A673 (cell line): ENCODE results near the gene ZC3H18. TPM values are rescaled to one million over a fixed set of nuclear protein-coding genes. Genes with fewer than 3 reads are reported as not detected.

Experiments
- BruUV-seq: library from RNA; stranded (reverse); fragments of 400-500 nt; replicated peaks from 2 replicates; lab custom pipeline; 2021; lab: Mats Ljungman, UMichigan
- CTCF ChIA-PET: fragments of 300-600 bp; sonication (Branson Sonifier 250); formaldehyde crosslinking; loops from one replicate; lab custom pipeline; 2022; ENCODE audit warnings: antibody characterized with exemption; lab: Charles Lee
- POLR2A ChIA-PET: fragments of 300-600 bp; sonication (Branson Sonifier 250); formaldehyde crosslinking; loops from one replicate; lab custom pipeline; 2022; ENCODE audit warnings: antibody characterized with exemption; ENCODE audit not compliant: low non-redundant PET; lab: Charles Lee
- DNase-seq: peaks from one replicate; pipeline ENCODE4 v3.0.0-alpha.2; 2015; ENCODE audit warnings: low spot score
- H3K27ac ChIP-seq: fragments of 200-600 bp; sonication (generic); 2 replicates; pipeline ENCODE4 v1.5.1; 2016; ENCODE audit warnings: mixed run types, low read depth, mild to moderate bottlenecking, mixed read lengths, antibody characterized with exemption, low read length; ENCODE audit not compliant: poor library complexity, severe bottlenecking
- H3K27me3 ChIP-seq: fragments of 200-600 bp; sonication (generic); replicated peaks from 2 replicates; pipeline ENCODE4 v1.6.1; 2017; ENCODE audit warnings: mixed run types, low read depth, mild to moderate bottlenecking, mixed read lengths, antibody characterized with exemption, low read length; ENCODE audit not compliant: insufficient read depth, poor library complexity
- H3K36me3 ChIP-seq: fragments of 200-600 bp; sonication (generic); 2 replicates; pipeline ENCODE4 v1.6.1; 2016; ENCODE audit warnings: mixed run types, mild to moderate bottlenecking, mixed read lengths, antibody characterized with exemption, low read length; ENCODE audit not compliant: insufficient read depth, poor library complexity, severe bottlenecking
- H3K4me1 ChIP-seq: fragments of 200-600 bp; sonication (generic); 2 replicates; pipeline ENCODE4 v1.6.1; 2017; ENCODE audit warnings: mixed run types, mild to moderate bottlenecking, mixed read lengths, antibody characterized with exemption, low read length; ENCODE audit not compliant: insufficient read depth, poor library complexity, severe bottlenecking
- H3K4me3 ChIP-seq: fragments of 200-600 bp; sonication (generic); 2 replicates; pipeline ENCODE4 v1.5.1; 2016; ENCODE audit warnings: low read depth, mixed run types, mild to moderate bottlenecking, mixed read lengths, low read length; ENCODE audit not compliant: poor library complexity, severe bottlenecking
- H3K9me3 ChIP-seq: fragments of 200-600 bp; sonication (generic); 2 replicates; pipeline ENCODE4 v1.6.1; 2016; ENCODE audit warnings: mixed run types, low read depth, mild to moderate bottlenecking, mixed read lengths, antibody characterized with exemption, low read length; ENCODE audit not compliant: poor library complexity, severe bottlenecking
- CTCF ChIP-seq: fragments of 300-800, 200-600 bp; sonication (generic); conservative IDR thresholded peaks from 2 replicates; pipeline ENCODE4 v1.5.1; 2017; ENCODE audit warnings: low read depth, mild to moderate bottlenecking, antibody characterized with exemption, low read length, moderate library complexity, mixed read lengths
- EZH2 ChIP-seq: fragments of 200-600 bp; sonication (generic); IDR thresholded peaks from 2 replicates; pipeline ENCODE4 v1.6.1; 2017; ENCODE audit warnings: borderline replicate concordance, low read depth, mild to moderate bottlenecking, mixed read lengths, antibody characterized with exemption, low read length; ENCODE audit not compliant: poor library complexity, severe bottlenecking
- intact Hi-C: fragments of 100-400 bp; cut with micrococcal nuclease; formaldehyde crosslinking; loops from one replicate; pipeline ENCODE4 v1.10.0; 2022; ENCODE audit not compliant: unreplicated experiment
- total RNA-seq: library from RNA; stranded (reverse); gene quantifications from 2 replicates; pipeline ENCODE4 v1.2.3, GENCODE V29; 2021

ZC3H18 gene
- total RNA-seq, 1 experiment from 2014 or later: 83.4 TPM

GRCh38 chr16:88538366-88539060 is 31.7 kb upstream of the ZC3H18 start:
- CTCF ChIA-PET: no interaction called here
- intact Hi-C loops: no loop called here
- DNase-seq: no peak
- H3K36me3 ChIP-seq: no peaks in the 10 kb centered on the region
- H3K4me3 ChIP-seq: no peak overlapping the region
- no peak for TF ChIP-seq EZH2
- TF ChIP-seq CTCF: no peak
- no peak overlapping the region for H3K27ac ChIP-seq
- BruUV-seq: no TSS peak
- peaks cover 22% of the 10 kb centered on the region for H3K27me3 ChIP-seq
- POLR2A ChIA-PET: no interaction called here
- peaks cover 9% of the 10 kb centered on the region for H3K9me3 ChIP-seq
- H3K4me1 ChIP-seq: no peaks in the 10 kb centered on the region

GRCh38 chr16:88539261-88539651 is 30.9 kb upstream of the ZC3H18 start:
- Histone ChIP-seq H3K27ac (no peak overlapping the region), H3K4me3 (no peak overlapping the region), H3K9me3 (peaks cover 10% of the 10 kb centered on the region), H3K27me3 (peaks cover 22% of the 10 kb centered on the region), H3K4me1 (no peaks in the 10 kb centered on the region), H3K36me3 (no peaks in the 10 kb centered on the region)
- no TSS peak for BruUV-seq
- intact Hi-C loops: no loop called here
- no peak for DNase-seq
- CTCF ChIA-PET: interaction anchor here (0.7 kb wide), 1 partner anchor 144 kb away, joined by 4 read pairs; no protein-coding TSS in a partner anchor
- POLR2A ChIA-PET: no interaction called here
- TF ChIP-seq EZH2: no peak
- no peak for TF ChIP-seq CTCF

- no peaks in the 10 kb centered on the region for H3K36me3 ChIP-seq
- intact Hi-C loops: no loop called here
- CTCF ChIA-PET: interaction anchor here (0.7 kb wide), 1 partner anchor 144 kb away, joined by 4 read pairs; no protein-coding TSS in a partner anchor
- POLR2A ChIA-PET: interaction anchor here (0.6 kb wide), 1 partner anchor 245 kb away, joined by 3 read pairs; the partner anchor contains the start of gene PIEZO1
- no peak for DNase-seq
- peaks cover 22% of the 10 kb centered on the region for H3K27me3 ChIP-seq
- H3K4me3 ChIP-seq: no peak overlapping the region
- H3K27ac ChIP-seq: no peak overlapping the region
- TF ChIP-seq CTCF (no peak), EZH2 (no peak)
- peaks cover 10% of the 10 kb centered on the region for H3K9me3 ChIP-seq
- no peaks in the 10 kb centered on the region for H3K4me1 ChIP-seq
- no TSS peak for BruUV-seq
These were observed 30.4 kb upstream of the ZC3H18 start for GRCh38 chr16:88539652-88540345.
